GM12878 (cell line): ENCODE results near the gene FIG4.

Source experiments
- EP300 ChIP-seq, 2 experiments: fragments of 150-350 bp in 1 of 2; IDR thresholded peaks; 2 replicates each; pipeline ENCODE4 v1.6.1; 2011 to 2012; ENCODE audit warnings: low read depth in 2 of 2, low read length in 2 of 2, borderline replicate concordance in 1 of 2, improper control_type of control experiment in 1 of 2, inconsistent platforms in 1 of 2; ENCODE audit not compliant: control insufficient read depth in 1 of 2
- EZH2 ChIP-seq: IDR thresholded peaks from 2 replicates; pipeline ENCODE4 v1.6.1; 2012; ENCODE audit warnings: low read depth, mild to moderate bottlenecking, control low read depth, inconsistent platforms, low read length, borderline replicate concordance; ENCODE audit not compliant: control insufficient read depth
- FOS ChIP-seq: IDR thresholded peaks from 3 replicates; pipeline ENCODE4 v1.6.1; 2011; ENCODE audit warnings: borderline replicate concordance; ENCODE audit not compliant: insufficient read length; ENCODE audit errors: extremely low read depth
- POLR2A ChIP-seq: IDR thresholded peaks from 2 replicates; pipeline ENCODE4 v1.6.1; 2011; ENCODE audit warnings: low read depth, mild to moderate bottlenecking, low read length
- POLR2AphosphoS5 ChIP-seq: IDR thresholded peaks from 2 replicates; pipeline ENCODE4 v1.6.1; 2011; ENCODE audit warnings: mild to moderate bottlenecking, low read length, inconsistent platforms
- RAD21 ChIP-seq: IDR thresholded peaks from 2 replicates; pipeline ENCODE4 v1.6.1; 2011; ENCODE audit warnings: mild to moderate bottlenecking, low read depth, low read length, moderate library complexity; ENCODE audit not compliant: insufficient read depth
- TF ChIP-seq, protein P1 (sequence below), 3 experiments: IDR thresholded peaks in 2 of 3; conservative IDR thresholded peaks in 1 of 3; 2 replicates each; pipeline ENCODE4 v1.5.1; 2011; ENCODE audit warnings: low read depth in 3 of 3, low read length in 3 of 3, mild to moderate bottlenecking in 3 of 3, control low read depth in 2 of 3, moderate library complexity in 2 of 3, inconsistent platforms in 1 of 3, mixed read lengths in 1 of 3; ENCODE audit not compliant: control insufficient read depth in 2 of 3, insufficient read depth in 1 of 3; ENCODE audit errors: extremely low read depth in 1 of 3
- TF ChIP-seq, protein P2 (sequence below): IDR thresholded peaks from 2 replicates; pipeline ENCODE4 v1.6.1; 2011; ENCODE audit warnings: low read depth, low read length, improper control_type of control experiment, borderline replicate concordance

DNA sequence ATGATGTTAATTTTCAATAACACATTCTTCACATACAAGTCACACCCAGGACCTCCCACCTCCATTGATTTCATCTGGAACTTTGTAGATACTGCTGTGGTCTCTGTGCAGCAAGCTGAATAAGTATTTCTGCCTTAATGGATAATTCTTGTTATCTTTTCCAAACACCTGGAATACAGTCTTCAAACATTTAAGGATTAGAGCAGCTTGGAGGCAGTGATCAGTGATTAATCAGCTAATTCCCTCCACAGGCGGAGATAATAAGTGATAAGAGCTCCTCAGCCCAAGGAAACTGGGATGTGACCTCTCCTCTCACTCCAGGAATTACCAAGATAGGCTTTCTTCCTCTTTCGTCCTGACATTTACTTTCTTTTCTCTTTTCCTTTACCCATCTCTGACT, 110.7 kb downstream of the FIG4 start:
- no peak for TF ChIP-seq POLR2A
- no peak for TF ChIP-seq FOS
- TF ChIP-seq, protein P1, sequence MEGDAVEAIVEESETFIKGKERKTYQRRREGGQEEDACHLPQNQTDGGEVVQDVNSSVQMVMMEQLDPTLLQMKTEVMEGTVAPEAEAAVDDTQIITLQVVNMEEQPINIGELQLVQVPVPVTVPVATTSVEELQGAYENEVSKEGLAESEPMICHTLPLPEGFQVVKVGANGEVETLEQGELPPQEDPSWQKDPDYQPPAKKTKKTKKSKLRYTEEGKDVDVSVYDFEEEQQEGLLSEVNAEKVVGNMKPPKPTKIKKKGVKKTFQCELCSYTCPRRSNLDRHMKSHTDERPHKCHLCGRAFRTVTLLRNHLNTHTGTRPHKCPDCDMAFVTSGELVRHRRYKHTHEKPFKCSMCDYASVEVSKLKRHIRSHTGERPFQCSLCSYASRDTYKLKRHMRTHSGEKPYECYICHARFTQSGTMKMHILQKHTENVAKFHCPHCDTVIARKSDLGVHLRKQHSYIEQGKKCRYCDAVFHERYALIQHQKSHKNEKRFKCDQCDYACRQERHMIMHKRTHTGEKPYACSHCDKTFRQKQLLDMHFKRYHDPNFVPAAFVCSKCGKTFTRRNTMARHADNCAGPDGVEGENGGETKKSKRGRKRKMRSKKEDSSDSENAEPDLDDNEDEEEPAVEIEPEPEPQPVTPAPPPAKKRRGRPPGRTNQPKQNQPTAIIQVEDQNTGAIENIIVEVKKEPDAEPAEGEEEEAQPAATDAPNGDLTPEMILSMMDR (IDR thresholded peaks at IDR 0.05 in 2 of 3, conservative IDR thresholded peaks at IDR 0.05 in 1 of 3; ENCODE audit: control insufficient read depth in 2 of 3, extremely low read depth in 1 of 3, insufficient read depth in 1 of 3, low read depth in 3 of 3, low read length in 3 of 3): no peak
- no peak for TF ChIP-seq RAD21
- no peak for TF ChIP-seq POLR2AphosphoS5
- TF ChIP-seq EP300 (IDR thresholded peaks at IDR 0.05; ENCODE audit: borderline replicate concordance in 1 of 2, control insufficient read depth in 1 of 2, low read depth in 2 of 2, low read length in 2 of 2): no peak
- TF ChIP-seq, protein P2, sequence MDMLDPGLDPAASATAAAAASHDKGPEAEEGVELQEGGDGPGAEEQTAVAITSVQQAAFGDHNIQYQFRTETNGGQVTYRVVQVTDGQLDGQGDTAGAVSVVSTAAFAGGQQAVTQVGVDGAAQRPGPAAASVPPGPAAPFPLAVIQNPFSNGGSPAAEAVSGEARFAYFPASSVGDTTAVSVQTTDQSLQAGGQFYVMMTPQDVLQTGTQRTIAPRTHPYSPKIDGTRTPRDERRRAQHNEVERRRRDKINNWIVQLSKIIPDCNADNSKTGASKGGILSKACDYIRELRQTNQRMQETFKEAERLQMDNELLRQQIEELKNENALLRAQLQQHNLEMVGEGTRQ: no peak
- no peak for TF ChIP-seq EZH2
